LNCaP clone FGC (cell line): ENCODE data around the gene LRP10.

Source experiments
- DNase-seq: peaks from one replicate; pipeline ENCODE4 v3.0.0-alpha.2; 2011; ENCODE audit warnings: low read depth
- H3K4me3 ChIP-seq: 2 replicates; pipeline ENCODE4 v1.5.1; 2011; ENCODE audit warnings: mild to moderate bottlenecking, low read depth, low read length, control low read depth
- TF ChIP-seq, protein P1 (sequence below): IDR thresholded peaks from 2 replicates; pipeline ENCODE4 v1.5.1; 2012; ENCODE audit warnings: mild to moderate bottlenecking; ENCODE audit not compliant: control insufficient read depth, insufficient read depth; ENCODE audit errors: extremely low read depth

LRP10 gene

DNA sequence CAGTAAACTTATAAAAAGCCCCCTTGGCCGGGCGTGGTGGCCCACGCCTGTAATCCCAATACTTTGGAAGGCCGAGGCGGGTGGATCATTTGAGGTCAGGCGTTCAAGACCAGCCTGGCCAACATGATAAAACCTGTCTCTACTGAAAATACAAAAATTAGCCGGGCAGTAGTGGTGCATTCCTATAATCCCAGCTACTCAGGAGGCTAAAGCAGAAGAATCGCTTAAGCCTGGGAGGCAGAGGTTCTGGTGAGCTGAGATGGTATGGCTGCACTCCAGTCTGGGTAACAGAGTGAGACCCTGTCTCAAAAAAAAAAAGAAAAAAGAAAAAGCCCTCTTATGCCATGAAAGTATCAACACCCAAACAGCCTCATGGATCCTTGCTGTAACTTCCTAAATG lies 54.0 kb downstream of the LRP10 start:
- H3K4me3 ChIP-seq = no peak overlapping the region
- DNase-seq = no peak
- TF ChIP-seq, protein P1, sequence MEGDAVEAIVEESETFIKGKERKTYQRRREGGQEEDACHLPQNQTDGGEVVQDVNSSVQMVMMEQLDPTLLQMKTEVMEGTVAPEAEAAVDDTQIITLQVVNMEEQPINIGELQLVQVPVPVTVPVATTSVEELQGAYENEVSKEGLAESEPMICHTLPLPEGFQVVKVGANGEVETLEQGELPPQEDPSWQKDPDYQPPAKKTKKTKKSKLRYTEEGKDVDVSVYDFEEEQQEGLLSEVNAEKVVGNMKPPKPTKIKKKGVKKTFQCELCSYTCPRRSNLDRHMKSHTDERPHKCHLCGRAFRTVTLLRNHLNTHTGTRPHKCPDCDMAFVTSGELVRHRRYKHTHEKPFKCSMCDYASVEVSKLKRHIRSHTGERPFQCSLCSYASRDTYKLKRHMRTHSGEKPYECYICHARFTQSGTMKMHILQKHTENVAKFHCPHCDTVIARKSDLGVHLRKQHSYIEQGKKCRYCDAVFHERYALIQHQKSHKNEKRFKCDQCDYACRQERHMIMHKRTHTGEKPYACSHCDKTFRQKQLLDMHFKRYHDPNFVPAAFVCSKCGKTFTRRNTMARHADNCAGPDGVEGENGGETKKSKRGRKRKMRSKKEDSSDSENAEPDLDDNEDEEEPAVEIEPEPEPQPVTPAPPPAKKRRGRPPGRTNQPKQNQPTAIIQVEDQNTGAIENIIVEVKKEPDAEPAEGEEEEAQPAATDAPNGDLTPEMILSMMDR = no peak

DNA sequence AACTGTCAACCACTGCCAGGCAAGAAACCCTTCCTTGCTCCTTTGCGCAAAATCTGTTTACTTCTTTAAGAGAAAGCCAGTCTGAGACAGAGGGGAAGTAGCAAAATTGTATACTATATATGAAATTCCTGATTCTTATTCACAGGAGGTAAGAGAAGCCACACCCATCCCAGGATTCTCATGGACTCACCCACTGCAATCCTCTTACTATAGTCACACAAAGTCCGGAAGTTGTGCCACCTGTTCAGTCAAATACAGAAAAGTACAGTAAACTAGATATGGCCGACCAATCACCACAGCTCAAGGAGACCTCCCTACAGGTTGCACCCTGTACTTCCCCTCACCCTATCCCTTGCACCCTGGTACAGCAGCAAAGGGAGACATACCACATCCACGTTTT lies 54.8 kb downstream of the LRP10 start:
- TF ChIP-seq, protein P1 = no peak
- no peak for DNase-seq
- no peak overlapping the region for H3K4me3 ChIP-seq

GRCh38 chr14:22928237-22929103 lies 56.9 kb downstream of the LRP10 start:
- H3K4me3 ChIP-seq = peak overlapping the region; percentile 93
- DNase-seq = no peak
- TF ChIP-seq, protein P1 = no peak

DNA sequence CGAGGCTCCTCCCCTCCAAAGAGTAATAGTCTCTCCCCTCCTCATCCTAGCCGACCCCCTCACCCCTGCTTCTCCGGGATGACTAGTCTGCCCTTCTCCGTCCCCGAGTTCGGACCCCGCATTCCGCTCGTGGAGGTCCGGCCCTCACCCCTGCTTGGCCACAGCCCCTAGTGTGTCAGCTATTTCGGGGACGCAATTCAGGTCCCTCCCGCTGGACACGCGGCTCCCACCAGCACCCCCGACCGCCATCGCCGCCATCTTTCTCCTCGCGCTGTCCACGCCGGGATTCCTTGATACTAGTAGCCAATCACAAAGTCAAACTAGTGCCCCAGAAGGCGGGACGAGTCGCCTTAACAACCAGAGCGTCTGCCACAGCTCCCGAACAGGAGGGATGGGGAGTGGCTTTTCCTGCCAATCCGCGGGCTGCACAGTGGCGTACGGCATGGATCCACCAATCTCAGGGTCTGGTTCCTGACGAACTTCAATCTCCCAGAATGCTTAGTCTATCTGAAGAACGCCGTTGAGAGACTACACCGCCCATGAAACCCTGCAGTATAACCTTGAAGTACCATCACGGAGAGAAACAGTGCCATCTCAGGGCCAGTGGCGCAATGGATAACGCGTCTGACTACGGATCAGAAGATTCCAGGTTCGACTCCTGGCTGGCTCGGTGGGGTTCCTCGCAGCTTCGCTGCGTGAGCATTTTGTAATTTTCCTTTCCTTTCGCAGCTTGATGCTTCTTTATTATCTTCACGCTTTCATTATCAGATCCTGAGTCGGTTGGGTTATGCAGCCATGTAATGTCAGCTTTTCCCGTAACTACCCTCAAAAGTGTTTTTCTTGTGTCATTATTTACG lies 57.8 kb downstream of the LRP10 start, which contains the start of gene PRMT5:
PRMT5 (minus strand) TSS at position 273 of the 857 bp plus-strand sequence; CDS start at position 258, 15 bp downstream.
- peak; percentile 99 for DNase-seq
- TF ChIP-seq, protein P1 = peak; percentile 12; the same call in 1 of the 2 replicates
- peak within 1 kb of the TSS; percentile 93 for H3K4me3 ChIP-seq

DNA sequence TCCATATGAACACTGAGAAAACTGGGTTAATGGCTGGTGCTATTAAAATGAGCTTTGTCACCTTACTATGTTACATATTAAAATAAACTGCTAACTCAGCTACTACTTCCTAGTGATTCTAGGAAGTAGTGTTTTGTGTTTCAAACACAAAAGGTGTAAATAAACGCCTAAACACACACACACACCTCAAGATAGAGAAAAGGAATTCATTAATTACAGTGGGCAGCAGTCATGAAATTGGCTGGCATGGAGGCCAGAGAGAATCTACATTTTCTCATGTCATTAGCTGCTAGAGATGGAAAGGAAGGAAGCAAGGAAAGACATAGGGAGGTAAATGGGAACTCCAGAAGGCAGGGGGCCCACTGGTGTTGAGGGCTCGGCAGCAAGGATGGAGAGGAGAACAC lies 58.4 kb downstream of the LRP10 start:
- H3K4me3 ChIP-seq = peak overlapping the region; percentile 93
- DNase-seq = no peak
- TF ChIP-seq, protein P1 = no peak
